IMR-90 (cell line): ENCODE measurements around the gene CCDC13. TPM values are rescaled to one million over a fixed set of nuclear protein-coding genes. Genes with fewer than 3 reads are reported as not detected.

Experiments used
- ATAC-seq: fragments of 200-7000 bp; cut with Tn5 transposase; 2 replicates; pipeline ENCODE4 v1.9.1; 2020; ENCODE audit warnings: low read depth, mild to moderate bottlenecking, moderate library complexity
- BruUV-seq: library from RNA; stranded (reverse); fragments of 400-500 nt; replicated peaks from 2 replicates; lab custom pipeline; 2021; lab: Mats Ljungman, UMichigan
- CTCF ChIA-PET: fragments of 300-600 bp; formaldehyde crosslinking; extraction: SDS; loops from one replicate; lab custom pipeline; 2021; ENCODE audit warnings: antibody characterized with exemption; lab: Yijun Ruan, JAX
- POLR2A ChIA-PET: fragments of 300-600 bp; sonication (Branson Sonifier 250); formaldehyde crosslinking; loops from one replicate; lab custom pipeline; 2022; ENCODE audit warnings: antibody characterized with exemption; ENCODE audit not compliant: unreplicated experiment; lab: Charles Lee
- DNase-seq: peaks from one replicate; pipeline ENCODE4 v3.0.0; 2013
- H2AFZ ChIP-seq: replicated peaks from 2 replicates; pipeline ENCODE3; 2013; ENCODE audit warnings: low read length, mild to moderate bottlenecking; ENCODE audit not compliant: poor library complexity
- H2AK5ac ChIP-seq: 2 replicates; pipeline ENCODE4 v1.6.1; 2013; ENCODE audit warnings: low read depth, low read length, inconsistent platforms
- H2AK9ac ChIP-seq: replicated peaks from 2 replicates; pipeline ENCODE3; 2013; ENCODE audit warnings: mild to moderate bottlenecking, low read depth, low read length, moderate library complexity; ENCODE audit not compliant: poor library complexity
- H2BK120ac ChIP-seq: 2 replicates; pipeline ENCODE4 v1.6.1; 2013; ENCODE audit warnings: low read depth, low read length, inconsistent platforms
- H2BK15ac ChIP-seq: 3 replicates; pipeline ENCODE4 v1.6.1; 2013; ENCODE audit warnings: low read depth, low read length, inconsistent platforms
- H2BK20ac ChIP-seq: 2 replicates; pipeline ENCODE4 v1.6.1; 2013; ENCODE audit warnings: low read depth, mild to moderate bottlenecking, inconsistent platforms, low read length, moderate library complexity
- H2BK5ac ChIP-seq: 2 replicates; pipeline ENCODE4 v1.6.1; 2013; ENCODE audit warnings: mild to moderate bottlenecking, low read depth, low read length, inconsistent platforms; ENCODE audit not compliant: poor library complexity, severe bottlenecking
- H3K14ac ChIP-seq: replicated peaks from 2 replicates; pipeline ENCODE4 v1.6.1; 2013; ENCODE audit warnings: low read depth, low read length, inconsistent platforms
- H3K18ac ChIP-seq: 2 replicates; pipeline ENCODE4 v1.6.1; 2013; ENCODE audit warnings: low read depth, low read length, control low read depth
- H3K23ac ChIP-seq: 2 replicates; pipeline ENCODE4 v1.6.1; 2013; ENCODE audit warnings: low read depth, low read length, inconsistent platforms
- H3K27ac ChIP-seq: 2 replicates; pipeline ENCODE4 v1.5.1; 2013; ENCODE audit warnings: mild to moderate bottlenecking, control low read depth, low read length; ENCODE audit not compliant: insufficient read depth
- H3K27me3 ChIP-seq: 2 replicates; pipeline ENCODE4 v1.6.1; 2013; ENCODE audit warnings: low read length; ENCODE audit not compliant: control insufficient read depth, insufficient read depth
- H3K36me3 ChIP-seq: 2 replicates; pipeline ENCODE4 v1.6.1; 2013; ENCODE audit warnings: low read length, mixed read lengths; ENCODE audit not compliant: control insufficient read depth, insufficient read depth
- H3K4ac ChIP-seq: 2 replicates; pipeline ENCODE4 v1.6.1; 2013; ENCODE audit warnings: low read depth, low read length, inconsistent platforms
- H3K4me1 ChIP-seq: 2 replicates; pipeline ENCODE4 v1.6.1; 2013; ENCODE audit warnings: low read length, mixed read lengths; ENCODE audit not compliant: control insufficient read depth, insufficient read depth
- H3K4me2 ChIP-seq: 2 replicates; pipeline ENCODE4 v1.6.1; 2013; ENCODE audit warnings: low read depth, mild to moderate bottlenecking, control low read depth, low read length, moderate library complexity
- H3K4me3 ChIP-seq: 2 replicates; pipeline ENCODE4 v1.5.1; 2013; ENCODE audit warnings: low read depth, mild to moderate bottlenecking, control low read depth, low read length, moderate library complexity; ENCODE audit not compliant: insufficient read depth
- H3K56ac ChIP-seq: 2 replicates; pipeline ENCODE4 v1.6.1; 2013; ENCODE audit warnings: low read length, inconsistent platforms; ENCODE audit not compliant: insufficient read depth; ENCODE audit errors: extremely low read depth
- H3K79me1 ChIP-seq, 2 experiments: 2 replicates each; pipeline ENCODE4 v1.6.1; 2013; ENCODE audit warnings: low read length in 2 of 2, inconsistent platforms in 1 of 2, low read depth in 1 of 2
- H3K9ac ChIP-seq: 2 replicates; pipeline ENCODE4 v1.6.1; 2013; ENCODE audit warnings: low read depth, low read length, control low read depth
- H3K9me1 ChIP-seq: 2 replicates; pipeline ENCODE4 v1.6.1; 2013; ENCODE audit warnings: low read length, inconsistent platforms; ENCODE audit not compliant: insufficient read depth
- H3K9me3 ChIP-seq: 2 replicates; pipeline ENCODE4 v1.6.1; 2013; ENCODE audit warnings: low read length; ENCODE audit not compliant: control insufficient read depth, insufficient read depth
- H4K20me1 ChIP-seq: 2 replicates; pipeline ENCODE4 v1.6.1; 2013; ENCODE audit warnings: low read length, inconsistent platforms; ENCODE audit not compliant: insufficient read depth
- H4K5ac ChIP-seq: 2 replicates; pipeline ENCODE4 v1.6.1; 2013; ENCODE audit warnings: mild to moderate bottlenecking, low read depth, low read length, control low read depth
- H4K8ac ChIP-seq, 2 experiments: 2 replicates each; pipeline ENCODE4 v1.6.1; 2013; ENCODE audit warnings: low read depth in 2 of 2, low read length in 2 of 2, control low read depth in 1 of 2, inconsistent platforms in 1 of 2
- H4K91ac ChIP-seq: 2 replicates; pipeline ENCODE4 v1.6.1; 2013; ENCODE audit warnings: low read depth, low read length, inconsistent platforms; ENCODE audit not compliant: insufficient read depth
- CEBPB ChIP-seq: IDR thresholded peaks from 2 replicates; pipeline ENCODE4 v1.6.1; 2012; ENCODE audit warnings: low read depth, low read length, improper control_type of control experiment
- CHD1 ChIP-seq: IDR thresholded peaks from 2 replicates; pipeline ENCODE4 v1.6.1; 2012; ENCODE audit warnings: low read depth, low read length, improper control_type of control experiment
- MAFK ChIP-seq: IDR thresholded peaks from 2 replicates; pipeline ENCODE4 v1.6.1; 2012; ENCODE audit warnings: low read depth, low read length, improper control_type of control experiment
- MXI1 ChIP-seq: IDR thresholded peaks from 2 replicates; pipeline ENCODE4 v1.6.1; 2012; ENCODE audit warnings: low read depth, mild to moderate bottlenecking, low read length, moderate library complexity, borderline replicate concordance
- NFE2L2 ChIP-seq: fragments of 150-350 bp; IDR thresholded peaks from 2 replicates; pipeline ENCODE4 v1.6.1; 2016; ENCODE audit warnings: low read depth, mild to moderate bottlenecking, low read length
- RCOR1 ChIP-seq: IDR thresholded peaks from 2 replicates; pipeline ENCODE4 v1.6.1; 2012; ENCODE audit warnings: mild to moderate bottlenecking, low read length, improper control_type of control experiment; ENCODE audit not compliant: insufficient replicate concordance
- RFX5 ChIP-seq: IDR thresholded peaks from 2 replicates; pipeline ENCODE4 v1.8.0; 2012; ENCODE audit warnings: low read depth, mild to moderate bottlenecking, low read length, moderate library complexity
- SMC3 ChIP-seq: fragments of 150-350 bp; IDR thresholded peaks from 2 replicates; pipeline ENCODE4 v1.6.1; 2016; ENCODE audit warnings: low read depth, mild to moderate bottlenecking, antibody characterized with exemption, low read length, moderate library complexity
- USF2 ChIP-seq: fragments of 150-350 bp; IDR thresholded peaks from 2 replicates; pipeline ENCODE4 v1.6.1; 2017; ENCODE audit warnings: mild to moderate bottlenecking, antibody characterized with exemption, low read length, low read depth
- WGBS, 2 experiments: methylation state at CpG; one replicate each; pipeline versions ENCODE4 v1.1.5 to v1.1.7; 2013; ENCODE audit warnings: missing lambda C conversion rate in 2 of 2; ENCODE audit not compliant: insufficient read length in 1 of 2; ENCODE audit errors: extremely low coverage in 2 of 2; 5-methylcytosine and 5-hydroxymethylcytosine counted together
- dilution Hi-C: fragments of 300-500 bp; cut with HindIII; formaldehyde crosslinking; loops from one replicate; pipeline ENCODE4 v1.14.3; 2018; ENCODE audit warnings: low sequenced_read_pairs; ENCODE audit not compliant: unreplicated experiment
- in situ Hi-C: fragments of 300-500 bp; cut with MboI; formaldehyde crosslinking; loops from 3 replicates; pipeline ENCODE4 v1.14.3; 2019; ENCODE audit warnings: low sequenced_read_pairs, inconsistent platforms, mixed read lengths
- intact Hi-C: fragments of 100-400 bp; cut with micrococcal nuclease; formaldehyde crosslinking; loops from 2 replicates; pipeline ENCODE4 v1.10.0; 2022
- polyA plus RNA-seq, 3 experiments: library from polyadenylated mRNA; depleted of rRNA; stranded (reverse); fragments of >200 nt; gene quantifications; 2 replicates each; pipeline ENCODE4 v1.2.3, GENCODE V29; 2012; ENCODE audit warnings: low replicate concordance in 1 of 3
- total RNA-seq: library from RNA; depleted of rRNA; stranded (reverse); fragments of >200 nt; gene quantifications from 2 replicates; pipeline ENCODE4 v1.2.3, GENCODE V29; 2012
- TF ChIP-seq, protein P1 (sequence below): conservative IDR thresholded peaks from 2 replicates; pipeline ENCODE4 v1.5.1; 2012; ENCODE audit warnings: mild to moderate bottlenecking, low read depth, low read length, improper control_type of control experiment
- TF ChIP-seq, protein P2 (sequence below): fragments of 150-350 bp; IDR thresholded peaks from 2 replicates; pipeline ENCODE4 v1.6.1; 2016; ENCODE audit warnings: low read depth, mild to moderate bottlenecking, low read length, moderate library complexity, borderline replicate concordance

The CCDC13 gene
- total and polyA plus RNA-seq, 2 of the 4 experiments (the other 2 are of a cell fraction) = 0.18 to 0.19 TPM

DNA sequence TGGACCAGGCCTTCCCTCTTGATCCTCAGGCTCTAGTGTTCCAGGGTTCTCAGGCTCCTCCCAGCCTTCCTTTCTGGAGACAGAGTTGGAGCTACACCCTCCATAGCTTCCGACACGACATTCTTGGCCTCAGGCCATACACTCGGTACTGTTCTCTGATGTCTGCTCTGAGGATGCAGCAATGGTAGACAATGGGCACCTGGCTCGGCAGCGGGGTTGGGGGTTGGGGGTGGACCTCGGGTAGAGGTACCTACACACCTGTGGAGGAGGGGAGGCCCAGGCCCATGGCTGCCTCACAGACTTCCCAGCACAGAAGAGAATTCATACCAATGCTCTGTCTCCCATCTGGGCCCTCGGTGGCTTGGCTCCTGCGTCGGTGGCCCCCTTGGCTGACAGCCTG, 21.4 kb downstream of the CCDC13 start:
- peaks cover 3% of the 10 kb centered on the region; the same call in 1 of the 2 replicates for H4K20me1 ChIP-seq
- no peak overlapping the region for H2AFZ ChIP-seq
- POLR2A ChIA-PET = interaction anchor here (0.6 kb wide), 1 partner anchor 752 kb away, joined by 4 read pairs; no protein-coding TSS in a partner anchor
- H3K27me3 ChIP-seq = peaks cover 5% of the 10 kb centered on the region
- TF ChIP-seq, protein P1, sequence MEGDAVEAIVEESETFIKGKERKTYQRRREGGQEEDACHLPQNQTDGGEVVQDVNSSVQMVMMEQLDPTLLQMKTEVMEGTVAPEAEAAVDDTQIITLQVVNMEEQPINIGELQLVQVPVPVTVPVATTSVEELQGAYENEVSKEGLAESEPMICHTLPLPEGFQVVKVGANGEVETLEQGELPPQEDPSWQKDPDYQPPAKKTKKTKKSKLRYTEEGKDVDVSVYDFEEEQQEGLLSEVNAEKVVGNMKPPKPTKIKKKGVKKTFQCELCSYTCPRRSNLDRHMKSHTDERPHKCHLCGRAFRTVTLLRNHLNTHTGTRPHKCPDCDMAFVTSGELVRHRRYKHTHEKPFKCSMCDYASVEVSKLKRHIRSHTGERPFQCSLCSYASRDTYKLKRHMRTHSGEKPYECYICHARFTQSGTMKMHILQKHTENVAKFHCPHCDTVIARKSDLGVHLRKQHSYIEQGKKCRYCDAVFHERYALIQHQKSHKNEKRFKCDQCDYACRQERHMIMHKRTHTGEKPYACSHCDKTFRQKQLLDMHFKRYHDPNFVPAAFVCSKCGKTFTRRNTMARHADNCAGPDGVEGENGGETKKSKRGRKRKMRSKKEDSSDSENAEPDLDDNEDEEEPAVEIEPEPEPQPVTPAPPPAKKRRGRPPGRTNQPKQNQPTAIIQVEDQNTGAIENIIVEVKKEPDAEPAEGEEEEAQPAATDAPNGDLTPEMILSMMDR = no peak
- no peak for TF ChIP-seq USF2
- TF ChIP-seq, protein P2, sequence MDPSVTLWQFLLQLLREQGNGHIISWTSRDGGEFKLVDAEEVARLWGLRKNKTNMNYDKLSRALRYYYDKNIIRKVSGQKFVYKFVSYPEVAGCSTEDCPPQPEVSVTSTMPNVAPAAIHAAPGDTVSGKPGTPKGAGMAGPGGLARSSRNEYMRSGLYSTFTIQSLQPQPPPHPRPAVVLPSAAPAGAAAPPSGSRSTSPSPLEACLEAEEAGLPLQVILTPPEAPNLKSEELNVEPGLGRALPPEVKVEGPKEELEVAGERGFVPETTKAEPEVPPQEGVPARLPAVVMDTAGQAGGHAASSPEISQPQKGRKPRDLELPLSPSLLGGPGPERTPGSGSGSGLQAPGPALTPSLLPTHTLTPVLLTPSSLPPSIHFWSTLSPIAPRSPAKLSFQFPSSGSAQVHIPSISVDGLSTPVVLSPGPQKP = no peak
- no peak for TF ChIP-seq RFX5
- no peak for TF ChIP-seq MXI1
- TF ChIP-seq NFE2L2 = no peak
- no peak for TF ChIP-seq CEBPB
- no peak for TF ChIP-seq MAFK
- no peak for TF ChIP-seq CHD1
- no peak for TF ChIP-seq SMC3
- no peak for TF ChIP-seq RCOR1
- dilution Hi-C loops (no loop called here), in situ Hi-C loops (no loop called here), intact Hi-C loops (no loop called here)
- H3K14ac ChIP-seq = no peak overlapping the region
- CTCF ChIA-PET = no interaction called here
- no TSS peak for BruUV-seq
- WGBS, 2 experiments = no CpG with 5 or more reads among the region's 9 CpGs
- H3K4me1 ChIP-seq = peaks cover 5% of the 10 kb centered on the region
- DNase-seq (no peak), ATAC-seq (no peak)
- H3K4ac ChIP-seq = no peak overlapping the region
- no peak overlapping the region for H3K9ac ChIP-seq
- no peak overlapping the region for H2AK9ac ChIP-seq
- no peaks in the 10 kb centered on the region for H3K79me1 ChIP-seq
- no peak overlapping the region for H2BK20ac ChIP-seq
- H3K4me2 ChIP-seq = no peak overlapping the region
- no peak overlapping the region for H3K23ac ChIP-seq
- no peak overlapping the region for H2BK5ac ChIP-seq
- no peak overlapping the region for H4K8ac ChIP-seq
- no peak overlapping the region for H4K5ac ChIP-seq
- no peak overlapping the region for H4K91ac ChIP-seq
- peaks cover 10% of the 10 kb centered on the region; the same call in 1 of the 2 replicates for H3K9me1 ChIP-seq
- H3K9me3 ChIP-seq = no peaks in the 10 kb centered on the region
- H3K56ac ChIP-seq = no peak overlapping the region
- H3K27ac ChIP-seq = no peak overlapping the region
- no peak overlapping the region for H3K18ac ChIP-seq
- H2BK120ac ChIP-seq = no peak overlapping the region
- no peak overlapping the region for H2BK15ac ChIP-seq
- no peaks in the 10 kb centered on the region for H3K36me3 ChIP-seq
- no peak overlapping the region for H2AK5ac ChIP-seq
- H3K4me3 ChIP-seq = no peak overlapping the region
